ENCODE results near the gene DPH2. TPM values are rescaled to one million over a fixed set of nuclear protein-coding genes. Genes with fewer than 3 reads are reported as not detected.
A peak's percentile ranks its signal among the peaks of the same experiment; 100 is the strongest.

The DPH2 gene
- total RNA-seq, 1 experiment from 2014 or later = 57.5 TPM

GRCh38 chr1:43974443-43975248 is 4.8 kb downstream of the DPH2 start, which contains the start of gene ATP6V0B (continued):
- TF ChIP-seq ARID4B (CRISPR knock-in tag; IDR thresholded peaks at IDR 0.05; ENCODE audit: borderline replicate concordance) = peak; percentile 63; the same call in 1 of the 2 replicates
- TF ChIP-seq CTCF (IDR thresholded peaks at IDR 0.05) = no peak
- no peak for TF ChIP-seq GRHL2 (CRISPR knock-in tag; IDR thresholded peaks at IDR 0.05; ENCODE audit: insufficient replicate concordance, severe bottlenecking)
- TF ChIP-seq MLX (CRISPR knock-in tag; IDR thresholded peaks at IDR 0.05) = no peak
- TF ChIP-seq ZSCAN18 (CRISPR knock-in tag; IDR thresholded peaks at IDR 0.05) = no peak
- TF ChIP-seq ATF6 (CRISPR knock-in tag; IDR thresholded peaks at IDR 0.05) = no peak
- TF ChIP-seq IRF1 (CRISPR knock-in tag; IDR thresholded peaks at IDR 0.05) = no peak
- no peak; the same call in 1 of the 2 replicates for TF ChIP-seq HMGXB4 (CRISPR knock-in tag; IDR thresholded peaks at IDR 0.05)
- no peak for TF ChIP-seq CDX4 (CRISPR knock-in tag; IDR thresholded peaks at IDR 0.05; ENCODE audit: borderline replicate concordance)
- TF ChIP-seq ZNF396 (CRISPR knock-in tag; IDR thresholded peaks at IDR 0.05; ENCODE audit: borderline replicate concordance) = no peak
- TF ChIP-seq ZNF138 (CRISPR knock-in tag; conservative IDR thresholded peaks at IDR 0.05) = no peak
- TF ChIP-seq FOXP1 (CRISPR knock-in tag; IDR thresholded peaks at IDR 0.05; ENCODE audit: borderline replicate concordance) = no peak; the same call in 1 of the 2 replicates
- peak; percentile 70; the same call in 1 of the 2 replicates for TF ChIP-seq ZMAT4 (CRISPR knock-in tag; IDR thresholded peaks at IDR 0.05)
- no peak for TF ChIP-seq ZNF263 (CRISPR knock-in tag; IDR thresholded peaks at IDR 0.05; ENCODE audit: low read depth)
- TF ChIP-seq ZNF281 (CRISPR knock-in tag; IDR thresholded peaks at IDR 0.05) = no peak
- no peak for TF ChIP-seq NR1H2 (CRISPR knock-in tag; IDR thresholded peaks at IDR 0.05)
- TF ChIP-seq NFATC4 (CRISPR knock-in tag; IDR thresholded peaks at IDR 0.05) = no peak
- TF ChIP-seq MAX (CRISPR knock-in tag; IDR thresholded peaks at IDR 0.05) = peak; percentile 95
- no peak for TF ChIP-seq NR2C2 (CRISPR knock-in tag; IDR thresholded peaks at IDR 0.05)

All from WTC11 (cell line).